Epithelial cell of prostate (primary cell): Measurements from ENCODE around the gene FAM219B.

Experiments
- DNase-seq: peaks from one replicate; pipeline ENCODE4 v3.0.0-alpha.2; 2011; ENCODE audit warnings: low read depth, low spot score
- H3K27ac ChIP-seq: fragments of 450-650 bp; 2 replicates; pipeline ENCODE4 v1.5.1; 2017; ENCODE audit warnings: mild to moderate bottlenecking

Gene FAM219B

DNA sequence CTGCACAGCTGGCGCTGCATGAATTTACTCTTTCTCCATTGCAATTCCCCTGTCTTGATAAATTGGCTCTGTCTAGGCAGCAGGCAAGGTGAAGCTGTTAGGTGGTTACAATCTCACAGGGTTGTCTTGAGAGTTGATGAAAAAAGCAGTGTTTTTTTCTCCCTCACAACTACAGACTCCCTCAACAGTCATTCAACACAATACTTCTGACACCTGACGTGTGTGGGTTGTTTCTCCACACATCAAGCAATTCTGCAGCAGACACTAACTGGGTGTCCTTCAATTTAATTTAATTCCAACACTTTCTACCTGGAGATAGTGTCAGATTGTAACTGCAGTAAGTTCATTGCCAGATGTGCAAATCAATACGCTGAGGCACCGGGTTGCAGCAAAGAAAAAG is 28.4 kb downstream of the FAM219B start:
- no peak overlapping the region for H3K27ac ChIP-seq
- DNase-seq, result no peak

DNA sequence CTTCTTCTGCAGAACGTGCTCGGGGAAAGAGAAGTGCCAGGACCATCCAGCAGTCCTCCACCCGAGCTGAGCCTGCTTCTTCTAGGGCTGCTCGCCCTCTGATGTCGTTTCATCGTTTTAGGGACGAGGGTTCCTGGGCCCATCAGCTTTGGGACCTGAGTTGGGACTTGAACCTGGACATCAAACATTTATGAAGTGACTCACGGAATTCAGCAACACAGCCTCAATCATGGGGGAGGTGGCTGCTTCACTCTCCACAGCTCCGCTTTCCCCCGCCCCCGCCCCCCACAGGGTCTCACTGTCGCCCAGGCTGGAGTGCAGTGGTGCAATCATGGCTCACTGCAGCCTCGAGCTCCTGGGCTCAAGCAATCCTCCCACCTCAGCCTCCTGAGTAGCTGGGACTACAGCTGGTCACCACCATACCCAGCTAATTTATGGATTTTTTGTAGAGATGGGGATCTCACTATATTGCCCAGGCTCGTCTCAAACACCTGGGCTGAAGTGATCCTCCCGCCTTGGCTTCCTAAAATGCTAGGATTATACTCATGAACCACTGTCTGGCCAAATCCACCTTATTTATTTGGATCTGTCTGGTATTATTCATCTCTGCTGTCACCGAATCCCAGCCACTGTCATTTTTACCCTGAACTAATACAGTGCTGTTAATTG is 32.8 kb downstream of the FAM219B start:
- DNase-seq, result no peak
- peak overlapping the region; percentile 91 for H3K27ac ChIP-seq

DNA sequence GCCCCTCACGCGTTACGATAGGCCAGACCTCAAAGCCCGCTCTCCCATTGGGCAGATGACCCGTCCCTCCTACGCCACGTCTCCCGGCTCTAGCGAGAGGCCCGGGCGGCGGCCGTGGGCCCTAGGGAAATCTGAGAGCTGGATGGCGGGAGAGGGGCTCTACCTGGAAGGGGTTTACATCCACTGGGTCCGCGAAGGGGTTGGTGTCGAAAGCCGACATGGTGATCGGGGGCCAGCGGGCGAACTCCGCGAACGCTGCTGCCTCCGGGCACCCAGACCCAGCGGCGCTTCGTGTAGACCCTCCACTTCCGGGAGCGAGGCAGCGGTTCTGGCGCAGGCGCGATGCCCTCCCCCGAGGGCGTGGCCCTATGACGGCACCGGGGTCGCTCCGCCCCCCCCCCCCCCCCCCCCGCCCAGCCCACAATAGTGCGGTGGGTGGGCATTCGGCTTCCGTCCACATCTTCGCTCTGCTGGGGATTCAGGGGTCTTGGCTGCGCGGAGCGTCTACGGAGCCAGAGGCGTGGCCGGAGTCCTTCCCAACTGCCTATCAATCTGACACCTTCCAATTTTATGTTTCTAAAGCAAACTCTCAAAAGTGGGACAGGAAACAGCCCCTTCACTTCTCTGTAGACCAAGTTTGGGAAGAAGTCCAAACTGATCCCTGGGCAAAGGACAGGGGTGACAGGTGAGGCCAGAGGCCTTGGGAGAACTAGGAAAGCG is 33.5 kb downstream of the FAM219B start, which contains the start of gene SCAMP2:
SCAMP2 (minus strand) TSS at position 330 of the 720 bp plus-strand sequence; CDS start at position 220, 110 bp downstream.
- peak; percentile 78 for DNase-seq

DNA sequence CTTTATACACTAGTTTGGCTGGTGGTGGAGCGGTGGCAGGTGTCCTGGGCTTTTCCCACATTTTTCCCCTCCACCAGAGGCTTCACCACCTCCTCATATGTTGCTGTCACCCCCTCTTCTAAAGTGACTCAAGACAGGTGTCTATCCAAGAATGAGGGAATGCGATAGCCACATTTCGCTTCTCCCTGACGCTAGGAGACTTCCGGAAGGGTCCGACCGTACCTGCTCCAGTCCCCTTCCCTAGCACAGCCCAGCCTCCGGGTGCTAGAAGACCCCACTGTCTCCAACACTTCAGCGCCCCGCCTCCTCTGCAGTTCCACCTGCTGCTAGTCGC is 34.0 kb downstream of the FAM219B start:
- H3K27ac ChIP-seq, result peak overlapping the region; percentile 91
- no peak for DNase-seq

More for the DNA sequence above, 33.5 kb downstream of the FAM219B start, which contains the start of gene SCAMP2:
- H3K27ac ChIP-seq, result peak within 1 kb of the TSS; percentile 91

DNA sequence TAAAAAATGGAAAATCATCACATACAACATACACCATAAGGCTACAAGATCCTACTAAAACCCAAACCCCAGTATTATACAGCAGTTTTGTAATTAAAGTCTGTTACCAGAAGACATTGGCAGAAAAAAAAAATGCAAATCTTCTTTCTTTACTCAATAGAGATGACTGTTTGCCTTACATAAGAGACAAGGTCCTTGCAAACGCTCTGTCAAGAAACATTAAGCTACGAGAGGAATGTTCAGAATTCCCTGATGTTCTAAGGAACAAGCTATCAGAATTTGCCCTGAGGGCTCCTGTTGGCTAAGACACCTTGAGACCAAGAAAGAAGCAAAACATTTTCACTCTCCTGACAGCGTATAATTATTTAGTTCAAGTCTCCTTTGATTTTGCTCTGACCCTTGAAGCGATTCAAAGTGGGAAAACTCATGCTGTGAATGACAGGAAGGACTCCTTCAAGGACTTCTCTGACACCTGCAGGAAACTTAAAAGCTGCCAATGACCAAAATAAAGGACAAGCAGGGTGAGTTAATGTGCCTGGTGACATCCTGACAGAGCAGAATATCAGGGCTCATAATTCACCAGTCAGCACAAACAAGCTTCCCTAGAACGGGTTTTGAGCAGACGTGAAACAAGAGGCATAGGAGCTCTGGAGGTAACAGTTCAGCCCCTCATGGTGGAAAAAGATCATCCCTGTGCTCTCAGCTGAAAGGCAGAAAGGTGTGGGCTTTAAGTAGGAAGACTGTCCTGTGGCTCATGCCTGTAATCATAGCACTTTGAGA is 36.0 kb downstream of the FAM219B start:
- no peak for DNase-seq
- peak overlapping the region; percentile 91 for H3K27ac ChIP-seq

DNA sequence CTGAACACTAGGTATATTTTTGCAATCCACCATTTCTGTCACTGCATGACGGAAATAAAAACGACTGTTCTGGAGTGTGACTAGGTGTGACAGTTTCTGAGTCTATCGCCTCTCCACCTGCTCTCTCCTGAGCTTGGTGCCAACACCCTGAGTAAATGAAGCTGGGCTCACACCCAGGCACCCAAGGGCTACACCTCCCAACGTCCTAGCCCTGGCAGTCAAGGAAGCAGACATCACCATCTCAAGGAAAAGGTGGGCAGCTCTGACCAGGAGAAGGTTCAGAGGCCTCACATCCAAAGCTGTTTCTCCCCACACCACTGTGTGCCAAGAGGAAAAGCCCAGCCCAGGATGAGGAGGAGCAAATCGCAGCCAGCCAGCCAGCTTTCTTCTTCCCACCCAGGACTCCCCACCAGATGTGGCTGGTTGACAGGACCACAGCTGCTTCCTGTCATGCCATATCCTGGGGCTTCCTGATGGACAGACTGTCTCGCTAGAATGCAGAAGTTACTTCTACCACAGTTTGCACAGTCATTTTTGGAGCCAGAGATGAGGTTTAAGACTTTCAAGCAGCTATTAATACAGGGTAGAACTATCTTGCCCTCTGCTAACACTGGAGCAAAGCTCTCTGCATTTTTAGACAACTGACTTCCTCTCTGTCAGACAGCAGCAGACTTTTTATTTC is 36.8 kb downstream of the FAM219B start:
- peak overlapping the region; percentile 91 for H3K27ac ChIP-seq
- DNase-seq, result no peak

DNA sequence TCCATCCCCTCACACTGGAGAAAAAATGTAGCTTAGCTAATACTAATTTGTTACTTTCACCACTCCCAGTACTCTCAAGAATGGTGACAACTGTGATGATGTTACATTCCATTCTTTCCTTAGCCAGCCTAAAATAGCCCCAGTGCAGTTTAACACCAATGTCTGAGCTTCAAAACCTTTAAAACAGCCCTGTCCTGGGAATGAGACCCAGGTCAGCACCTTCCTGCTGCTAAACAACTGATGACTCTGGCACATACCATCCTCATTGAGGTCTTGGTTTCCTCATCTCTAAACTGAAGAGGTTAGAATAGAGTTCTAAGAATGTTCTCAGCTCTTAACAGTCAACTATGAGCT is 37.3 kb downstream of the FAM219B start:
- peak overlapping the region; percentile 91 for H3K27ac ChIP-seq
- no peak for DNase-seq

DNA sequence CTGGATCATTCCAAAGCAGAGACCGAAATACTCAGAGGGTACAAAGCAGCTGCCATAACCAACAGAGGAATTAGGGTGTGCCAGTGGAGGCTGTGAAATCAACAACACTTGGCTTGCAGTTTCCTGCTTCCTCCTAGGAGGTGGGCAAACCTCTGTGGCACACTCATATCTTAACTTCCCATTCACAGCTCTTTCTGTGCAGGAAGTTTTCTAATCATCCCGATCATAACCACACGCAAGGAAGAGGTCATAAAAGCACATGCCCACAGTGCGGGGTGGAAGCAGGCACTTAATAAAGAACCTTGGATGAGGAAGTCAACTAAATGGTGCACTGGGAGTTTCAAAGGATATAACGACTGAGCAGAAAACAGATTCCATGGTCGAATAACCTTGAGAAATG is 38.6 kb downstream of the FAM219B start:
- H3K27ac ChIP-seq, result peak overlapping the region; percentile 91
- no peak for DNase-seq

DNA sequence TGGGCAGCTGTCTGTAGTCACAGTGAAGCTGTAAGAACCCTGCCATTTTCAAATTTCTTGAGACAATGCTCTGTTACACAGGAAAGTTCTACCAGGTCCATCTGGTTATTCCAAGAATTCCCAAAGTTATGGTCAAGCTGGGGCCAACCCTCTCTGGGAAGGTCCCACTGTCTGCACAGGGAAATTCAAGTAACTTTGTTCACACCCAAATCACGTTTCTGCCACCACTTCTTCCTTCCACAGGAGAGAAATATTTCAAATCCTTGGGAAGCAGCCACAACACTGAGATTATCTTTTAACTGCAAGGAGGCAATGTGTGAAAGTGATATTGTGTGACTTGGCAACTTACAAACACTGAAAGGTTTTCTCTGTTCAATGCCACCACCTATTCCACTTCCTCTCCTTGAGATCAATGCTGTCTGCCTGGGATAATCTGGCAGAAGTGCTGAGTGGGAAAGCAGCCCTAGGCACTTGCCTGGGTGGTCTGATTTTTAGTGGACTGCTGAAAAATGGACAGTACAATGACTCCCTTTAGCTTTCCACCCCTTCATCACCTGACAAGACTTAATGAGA is 39.1 kb downstream of the FAM219B start:
- peak overlapping the region; percentile 91 for H3K27ac ChIP-seq

DNA sequence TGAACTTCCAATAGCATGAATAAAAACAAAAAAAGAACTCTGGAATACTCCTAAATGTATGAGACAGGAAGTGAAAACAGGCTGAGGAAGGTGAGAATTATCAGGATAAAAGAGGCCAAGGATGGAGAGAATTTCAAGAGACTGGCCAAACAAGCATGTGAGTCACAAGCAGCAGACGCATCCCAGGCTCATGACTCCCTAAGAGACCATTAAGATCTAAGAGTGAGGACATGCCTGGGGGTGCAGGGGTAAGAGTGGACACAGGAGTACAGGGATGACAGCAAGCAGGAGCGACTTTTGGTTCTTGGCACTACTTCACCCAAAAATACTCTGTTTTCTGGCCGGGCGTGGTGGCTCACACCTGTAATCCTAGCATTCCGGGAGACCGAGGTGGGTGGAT is 40.6 kb downstream of the FAM219B start:
- peak overlapping the region; percentile 91 for H3K27ac ChIP-seq
- peak; percentile 76 for DNase-seq

More for the DNA sequence above, 39.1 kb downstream of the FAM219B start:
- DNase-seq, result no peak

DNA sequence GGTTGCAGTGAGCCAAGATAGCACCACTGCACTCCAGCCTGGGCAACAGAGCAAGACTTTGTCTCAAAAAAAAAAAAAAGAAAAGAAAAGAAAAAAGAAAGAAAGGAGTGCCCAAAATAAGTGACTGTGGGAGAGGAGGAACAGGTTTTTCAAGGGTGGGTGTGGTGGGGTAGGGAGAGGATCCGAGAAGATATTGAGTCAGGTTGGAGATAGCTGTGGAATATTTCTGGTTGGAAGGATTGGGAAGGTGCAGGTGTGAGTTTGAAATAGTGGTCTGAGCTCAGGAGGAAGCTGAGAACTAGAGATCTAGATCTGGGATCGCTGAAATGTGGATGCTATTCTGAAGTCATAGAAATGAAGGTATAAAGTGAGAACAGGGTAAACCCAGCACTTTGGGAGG is 41.3 kb downstream of the FAM219B start:
- no peak for DNase-seq
- peak overlapping the region; percentile 91 for H3K27ac ChIP-seq

DNA sequence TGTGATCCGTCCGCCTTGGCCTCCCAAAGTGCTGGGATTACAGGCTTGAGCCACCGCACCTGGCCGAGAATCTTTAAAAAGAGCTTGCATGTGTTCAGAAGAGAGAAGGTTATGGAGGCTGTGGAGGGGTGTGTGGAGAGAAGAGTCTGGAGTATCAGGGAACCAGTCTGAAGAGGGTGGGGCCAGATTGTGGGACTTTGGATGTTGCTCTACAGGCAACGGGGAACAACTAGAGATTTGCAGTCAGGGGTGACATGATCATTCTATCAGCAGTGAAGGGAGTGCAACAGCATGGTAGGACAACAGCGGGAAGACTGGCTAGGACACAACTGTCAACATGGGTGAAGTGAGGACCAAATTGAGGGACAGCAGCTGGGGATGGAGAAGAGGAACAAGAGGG is 42.4 kb downstream of the FAM219B start:
- DNase-seq, result no peak
- H3K27ac ChIP-seq, result peak overlapping the region; percentile 91

DNA sequence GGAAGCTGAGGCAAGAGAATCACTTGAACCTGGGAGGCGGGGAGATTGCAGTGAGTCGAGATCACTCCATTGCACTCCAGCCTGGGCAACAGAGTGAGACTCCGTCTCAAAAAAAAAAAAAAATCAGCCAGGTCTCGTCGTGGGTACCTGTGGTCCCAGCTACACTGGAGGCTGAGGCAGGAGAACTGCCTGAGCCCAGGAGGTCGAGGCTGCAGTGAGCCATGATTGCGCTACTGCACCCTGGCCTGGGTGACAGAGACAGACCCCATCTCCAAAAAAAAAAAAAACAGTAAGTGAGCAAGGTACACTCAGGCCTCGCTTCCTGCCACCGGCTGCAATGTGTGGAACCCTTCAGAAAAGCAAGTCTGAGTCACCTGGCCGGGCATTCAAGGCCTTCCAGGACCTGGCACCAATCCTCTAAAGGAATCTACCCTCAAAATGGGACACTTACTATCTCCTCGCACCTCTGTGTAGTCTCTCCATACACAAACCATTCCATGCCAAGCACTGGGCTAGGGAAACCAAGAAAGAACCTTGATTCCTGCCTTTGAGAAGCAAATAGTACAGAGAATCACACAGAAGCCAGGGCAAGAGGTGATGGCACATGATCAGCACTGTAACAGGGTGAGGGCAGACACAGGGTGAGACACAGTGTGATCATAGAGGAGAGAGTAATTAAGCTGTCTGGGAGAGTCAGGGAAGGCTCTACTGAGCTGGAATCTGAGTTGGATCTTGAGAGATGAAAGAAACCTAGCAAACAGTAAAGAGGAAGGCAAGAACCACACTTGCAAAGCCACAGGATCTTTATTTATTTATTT is 43.2 kb downstream of the FAM219B start:
- no peak for DNase-seq
- H3K27ac ChIP-seq, result peak overlapping the region; percentile 91

DNA sequence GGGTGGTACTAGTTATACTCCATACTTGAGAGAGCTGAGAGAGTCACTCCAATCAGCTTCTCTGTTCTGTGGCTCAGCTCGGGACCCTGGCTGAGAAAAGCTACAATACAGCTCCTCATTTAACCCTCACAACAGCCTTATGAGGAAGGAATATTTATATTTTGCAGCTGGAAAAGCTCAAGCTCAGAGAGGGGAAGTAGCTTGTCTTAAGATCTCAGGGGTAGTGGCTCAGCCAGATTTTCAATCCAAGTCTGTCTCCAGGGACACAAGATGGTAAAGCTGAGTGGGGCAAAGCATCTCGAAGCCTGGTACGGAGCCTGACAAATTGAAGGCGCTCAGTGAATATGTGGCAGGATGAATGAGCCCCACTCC is 48.3 kb downstream of the FAM219B start:
- DNase-seq, result no peak
- no peak overlapping the region for H3K27ac ChIP-seq

DNA sequence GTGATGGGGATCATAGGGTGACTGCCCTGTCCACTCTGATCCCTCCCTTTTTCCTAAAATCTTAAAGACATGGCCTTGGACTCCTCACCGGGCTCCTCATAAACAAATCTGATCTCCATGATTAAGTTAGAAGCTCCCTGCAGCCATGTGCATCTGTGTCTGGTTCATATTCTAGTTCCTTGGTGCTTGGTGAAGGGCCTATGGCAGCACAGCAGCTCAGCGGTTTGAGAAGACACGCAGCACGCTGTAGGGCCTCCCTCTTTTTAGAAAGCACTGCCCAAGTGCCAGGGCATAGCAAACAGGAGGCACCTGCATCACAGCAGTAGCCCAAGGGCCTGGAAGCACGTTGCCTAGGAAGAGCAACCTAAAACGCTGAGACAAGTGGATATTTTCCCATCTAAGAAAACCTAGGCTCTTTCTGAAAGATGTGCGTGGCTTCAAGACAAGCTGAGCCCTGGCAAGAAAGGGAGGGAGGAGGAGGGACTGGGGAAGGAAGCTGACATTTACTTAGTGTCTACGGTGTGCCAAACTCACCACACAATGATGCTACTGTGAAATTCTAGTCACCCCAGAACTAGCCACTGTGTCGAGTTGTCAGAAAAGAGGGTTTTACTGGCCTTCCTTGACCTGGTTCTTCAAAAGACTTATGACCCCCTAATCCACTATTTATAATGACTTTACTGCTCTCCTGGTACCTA is 48.8 kb downstream of the FAM219B start:
- no peak overlapping the region for H3K27ac ChIP-seq
- no peak for DNase-seq

DNA sequence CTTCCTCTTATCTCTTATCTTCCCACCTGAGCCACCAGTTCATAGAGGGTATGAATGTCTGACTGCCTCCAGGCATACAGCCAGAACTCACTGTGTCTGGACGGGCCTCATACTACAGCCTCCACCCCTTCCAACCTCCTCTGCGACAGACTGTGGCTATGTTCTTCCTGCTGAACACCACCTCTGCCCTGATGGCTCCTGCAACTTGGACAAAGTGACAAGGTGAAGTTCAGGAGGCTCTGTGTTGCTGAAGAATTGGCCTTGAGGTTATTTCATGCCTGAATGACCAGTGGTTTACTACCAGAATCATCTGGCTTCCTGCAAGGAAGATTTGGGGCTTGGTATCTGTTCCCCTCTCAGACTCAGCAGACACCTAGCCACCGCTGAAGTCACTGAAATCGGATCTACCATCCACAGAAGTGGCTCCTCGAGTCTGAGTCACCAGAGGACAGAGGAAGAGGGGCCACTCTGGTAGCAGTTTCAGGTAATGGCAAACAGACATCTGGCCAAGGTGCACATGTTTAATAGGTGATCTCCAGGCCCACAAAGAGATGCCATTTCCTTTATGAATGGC is 49.5 kb downstream of the FAM219B start:
- DNase-seq, result no peak
- H3K27ac ChIP-seq, result no peak overlapping the region

DNA sequence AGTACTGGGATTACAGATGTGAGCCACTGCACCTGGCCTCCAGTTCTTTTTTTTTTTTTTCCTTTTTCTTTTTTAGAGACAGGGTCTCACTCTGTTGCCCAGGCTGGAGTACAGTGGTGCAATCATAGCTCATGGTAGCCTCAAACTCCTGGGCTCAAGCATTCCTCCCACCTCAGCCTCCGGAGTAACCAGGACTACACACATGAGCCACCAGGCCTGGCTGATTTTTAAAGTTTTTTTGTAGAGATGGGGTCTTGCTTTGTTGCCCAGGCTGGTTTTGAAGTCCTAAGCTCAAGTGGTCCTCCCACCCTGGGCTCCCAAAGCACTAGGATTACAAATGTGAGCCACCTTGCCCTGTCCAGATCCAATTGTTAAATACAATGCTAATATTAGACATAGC is 50.1 kb downstream of the FAM219B start:
- no peak overlapping the region for H3K27ac ChIP-seq
- no peak for DNase-seq

DNA sequence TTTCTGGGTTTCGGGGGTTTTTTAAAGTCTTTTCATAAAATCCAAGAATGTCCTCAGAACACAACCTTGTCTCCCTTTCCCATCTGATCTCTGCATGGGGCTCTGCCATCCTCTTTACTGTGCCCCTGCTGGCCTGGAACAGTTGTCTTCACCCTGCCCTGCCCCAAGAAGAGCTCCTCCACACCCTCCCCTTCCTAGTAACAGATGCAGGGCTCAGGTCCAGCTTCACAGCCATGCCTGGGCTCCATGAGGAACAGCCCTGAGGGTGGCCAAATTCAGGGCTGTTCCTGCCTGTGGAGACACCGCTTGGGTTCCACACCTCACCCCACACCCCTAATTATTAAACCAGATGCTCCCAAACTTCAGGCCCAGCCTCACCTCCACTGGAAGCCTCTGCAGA is 50.8 kb downstream of the FAM219B start:
- H3K27ac ChIP-seq, result no peak overlapping the region
- DNase-seq, result no peak
